ENCODE measurements around the gene PHACTR1. TPM values are rescaled to one million over a fixed set of nuclear protein-coding genes. Genes with fewer than 3 reads are reported as not detected.

The PHACTR1 gene
- total and polyA plus RNA-seq, 7 donors: 0.60 to 7.5 (median 3.7) TPM

- no peak overlapping the region for H3K4me3 ChIP-seq
- no peaks in the 10 kb centered on the region for H3K36me3 ChIP-seq
- TF ChIP-seq POLR2A (IDR thresholded peaks at IDR 0.05) (no peak), POLR2AphosphoS5 (IDR thresholded peaks at IDR 0.05) (no peak), CTCF (IDR thresholded peaks at IDR 0.05) (no peak), EP300 (IDR thresholded peaks at IDR 0.05) (no peak)
- 35 to 77% methylated on average over 4 of the region's 4 CpGs for WGBS, 2 donors
- no peak overlapping the region for H3K27ac ChIP-seq
- DNase-seq: no peak
- no peaks in the 10 kb centered on the region for H3K9me3 ChIP-seq
- peaks cover 0 to 11% (median 5%) of the 10 kb centered on the region in 4 donors for H3K4me1 ChIP-seq
- intact Hi-C loops (cut with DNase I): no loop called here
- H3K27me3 ChIP-seq: no peaks in the 10 kb centered on the region
Measured at GRCh38 chr6:12899046-12899833, 182.7 kb downstream of the PHACTR1 start.

GRCh38 chr6:12903246-12903645, 186.7 kb downstream of the PHACTR1 start:
- Histone ChIP-seq H3K9me3 (no peaks in the 10 kb centered on the region), H3K4me3 (no peak overlapping the region), H3K27me3 (no peaks in the 10 kb centered on the region), H3K27ac (peak overlapping the region in 1 of 4 donors; percentile 22), H3K36me3 (no peaks in the 10 kb centered on the region), H3K4me1 (peaks cover 0 to 11% (median 5%) of the 10 kb centered on the region in 4 donors)
- no peak for DNase-seq
- 26 to 28% methylated on average over 1 of the region's 1 CpG for WGBS, 2 donors
- TF ChIP-seq POLR2A (IDR thresholded peaks at IDR 0.05) (no peak), CTCF (IDR thresholded peaks at IDR 0.05) (no peak), POLR2AphosphoS5 (IDR thresholded peaks at IDR 0.05) (peak in 2 of 4 donors; percentile 39 to 67), EP300 (IDR thresholded peaks at IDR 0.05) (peak in 2 of 4 donors; percentile 16 to 56)
- intact Hi-C loops (cut with DNase I): no loop called here

GRCh38 chr6:12909833-12910232, 193.3 kb downstream of the PHACTR1 start:
- H3K4me3 ChIP-seq: no peak overlapping the region
- DNase-seq: no peak
- TF ChIP-seq CTCF (IDR thresholded peaks at IDR 0.05) (no peak), POLR2AphosphoS5 (IDR thresholded peaks at IDR 0.05) (no peak), EP300 (IDR thresholded peaks at IDR 0.05) (no peak), POLR2A (IDR thresholded peaks at IDR 0.05) (no peak)
- no peaks in the 10 kb centered on the region for H3K36me3 ChIP-seq
- H3K27ac ChIP-seq: no peak overlapping the region
- no peaks in the 10 kb centered on the region for H3K27me3 ChIP-seq
- intact Hi-C loops (cut with DNase I): loop anchor here (5.0 kb wide), 1 partner anchor 202 kb away; no protein-coding TSS in a partner anchor
- H3K9me3 ChIP-seq: no peaks in the 10 kb centered on the region
- WGBS, 2 donors: 81 to 87% methylated on average over 6 of the region's 6 CpGs
- H3K4me1 ChIP-seq: no peaks in the 10 kb centered on the region

- Histone ChIP-seq H3K4me3 (no peak overlapping the region), H3K9me3 (no peaks in the 10 kb centered on the region), H3K36me3 (no peaks in the 10 kb centered on the region), H3K27me3 (no peaks in the 10 kb centered on the region), H3K4me1 (no peaks in the 10 kb centered on the region), H3K27ac (no peak overlapping the region)
- WGBS, 2 donors: 11 to 47% methylated on average over 2 of the region's 2 CpGs
- intact Hi-C loops (cut with DNase I): loop anchor here (5.0 kb wide), 1 partner anchor 201 kb away; no protein-coding TSS in a partner anchor
- TF ChIP-seq POLR2AphosphoS5 (IDR thresholded peaks at IDR 0.05): no peak
- TF ChIP-seq EP300 (IDR thresholded peaks at IDR 0.05): no peak
- no peak for TF ChIP-seq POLR2A (IDR thresholded peaks at IDR 0.05)
- peak in 3 of 4 experiments; percentile 21 to 46 (median 41) for TF ChIP-seq CTCF (IDR thresholded peaks at IDR 0.05)
- DNase-seq: no peak
Measured at GRCh38 chr6:12911427-12911826, 194.9 kb downstream of the PHACTR1 start.
